ENCODE results near the gene PDE1C. TPM values are rescaled to one million over a fixed set of nuclear protein-coding genes. Genes with fewer than 3 reads are reported as not detected.

PDE1C gene
- total and polyA plus RNA-seq, 8 donors = 1.2 to 4.2 (median 2.2) TPM

DNA sequence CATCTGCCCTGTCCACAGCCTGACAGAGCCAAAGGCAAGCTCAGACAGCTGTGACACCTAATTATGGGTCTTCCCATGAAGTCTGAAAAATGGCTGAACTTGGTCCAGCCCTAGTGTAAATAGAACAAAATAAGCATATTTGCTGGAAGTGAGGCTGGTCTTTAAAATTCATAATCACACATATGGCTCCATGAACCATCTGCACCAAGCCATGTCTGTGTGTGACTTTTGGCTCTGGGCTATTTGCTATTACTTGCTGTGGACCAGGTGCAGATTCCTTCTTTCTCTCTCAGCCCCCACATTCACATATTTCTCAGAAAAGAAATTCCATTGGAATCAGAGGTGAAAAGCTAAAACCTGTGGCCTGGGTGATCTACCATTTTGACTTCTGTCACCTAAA, 175.9 kb downstream of the PDE1C start:
- no peaks in the 10 kb centered on the region for H3K4me1 ChIP-seq
- peaks cover 0 to 6% (median 0%) of the 10 kb centered on the region in 4 donors for H3K27me3 ChIP-seq
- FAIRE-seq (no peak), ATAC-seq (no peak), DNase-seq (no peak)
- H3K27ac ChIP-seq = no peak overlapping the region
- H3K9me3 ChIP-seq = no peaks in the 10 kb centered on the region
- no peak overlapping the region for H3K4me3 ChIP-seq
- H3K36me3 ChIP-seq = no peaks in the 10 kb centered on the region
- intact Hi-C loops (cut with DNase I) = no loop called here
- TF ChIP-seq, protein P1, sequence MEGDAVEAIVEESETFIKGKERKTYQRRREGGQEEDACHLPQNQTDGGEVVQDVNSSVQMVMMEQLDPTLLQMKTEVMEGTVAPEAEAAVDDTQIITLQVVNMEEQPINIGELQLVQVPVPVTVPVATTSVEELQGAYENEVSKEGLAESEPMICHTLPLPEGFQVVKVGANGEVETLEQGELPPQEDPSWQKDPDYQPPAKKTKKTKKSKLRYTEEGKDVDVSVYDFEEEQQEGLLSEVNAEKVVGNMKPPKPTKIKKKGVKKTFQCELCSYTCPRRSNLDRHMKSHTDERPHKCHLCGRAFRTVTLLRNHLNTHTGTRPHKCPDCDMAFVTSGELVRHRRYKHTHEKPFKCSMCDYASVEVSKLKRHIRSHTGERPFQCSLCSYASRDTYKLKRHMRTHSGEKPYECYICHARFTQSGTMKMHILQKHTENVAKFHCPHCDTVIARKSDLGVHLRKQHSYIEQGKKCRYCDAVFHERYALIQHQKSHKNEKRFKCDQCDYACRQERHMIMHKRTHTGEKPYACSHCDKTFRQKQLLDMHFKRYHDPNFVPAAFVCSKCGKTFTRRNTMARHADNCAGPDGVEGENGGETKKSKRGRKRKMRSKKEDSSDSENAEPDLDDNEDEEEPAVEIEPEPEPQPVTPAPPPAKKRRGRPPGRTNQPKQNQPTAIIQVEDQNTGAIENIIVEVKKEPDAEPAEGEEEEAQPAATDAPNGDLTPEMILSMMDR (IDR thresholded peaks at IDR 0.05) = no peak

DNA sequence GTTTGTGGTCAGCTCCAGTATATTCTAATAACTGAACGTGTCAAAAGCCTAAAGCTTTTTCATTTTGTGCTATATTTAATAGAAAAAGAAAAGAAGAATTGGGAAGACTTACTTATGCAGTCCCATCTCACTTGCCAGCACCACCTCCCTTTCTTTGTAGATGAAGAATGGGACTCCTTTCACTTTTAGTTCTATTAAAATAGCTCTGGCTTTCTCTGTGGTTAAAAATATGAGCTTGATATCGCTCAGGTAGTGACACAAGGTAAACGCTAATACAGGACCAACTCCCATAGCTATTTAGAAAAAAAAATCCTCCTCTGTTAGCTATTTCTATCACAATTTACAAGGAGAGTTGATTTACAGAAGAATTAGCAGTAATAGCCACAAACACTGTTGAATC, 176.8 kb downstream of the PDE1C start:
- TF ChIP-seq, protein P1 (IDR thresholded peaks at IDR 0.05) = no peak
- WGBS, 2 donors = 48 to 51% methylated on average over 3 of the region's 3 CpGs
- Histone ChIP-seq H3K4me1 (no peaks in the 10 kb centered on the region), H3K4me3 (no peak overlapping the region), H3K9me3 (no peaks in the 10 kb centered on the region), H3K36me3 (no peaks in the 10 kb centered on the region), H3K27ac (no peak overlapping the region), H3K27me3 (peaks cover 0 to 1% (median 0%) of the 10 kb centered on the region in 4 donors)
- intact Hi-C loops (cut with DNase I) = no loop called here
- DNase-seq (no peak), FAIRE-seq (no peak), ATAC-seq (no peak)

DNA sequence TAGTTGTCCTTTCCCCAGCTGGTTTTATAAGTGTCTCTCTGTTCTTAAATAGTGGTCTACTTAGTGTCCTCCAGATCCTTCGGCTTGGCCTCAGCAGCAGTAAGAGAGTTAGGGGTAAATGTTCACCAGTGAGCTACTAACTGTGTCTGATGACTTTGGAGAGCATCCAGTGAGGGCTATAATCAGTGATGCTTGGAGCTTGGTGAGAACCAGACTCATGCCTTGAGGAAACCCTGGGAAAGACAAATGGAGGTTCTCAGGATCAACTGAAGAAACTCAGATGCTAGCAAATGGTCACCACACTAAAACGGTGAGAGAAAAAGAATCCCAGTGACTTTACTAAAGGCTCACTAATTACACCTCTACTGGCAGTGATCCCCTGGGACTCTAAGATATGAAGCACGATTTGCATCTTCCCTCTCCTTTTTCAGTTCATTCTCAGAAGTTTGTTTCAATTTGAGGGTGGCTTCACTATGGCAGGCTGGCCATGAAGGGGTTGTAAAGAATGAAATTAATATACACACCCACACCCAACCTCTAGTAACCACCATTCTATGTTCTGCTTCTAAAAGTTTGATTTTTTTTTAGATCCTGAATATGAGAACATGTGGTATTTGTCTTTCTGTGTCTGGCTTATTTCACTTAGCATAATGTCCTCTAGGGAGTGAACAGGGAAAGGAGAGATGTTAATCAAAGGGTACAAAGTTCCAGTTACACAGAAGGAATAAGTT, 177.9 kb downstream of the PDE1C start:
- FAIRE-seq (no peak), DNase-seq (no peak), ATAC-seq (no peak)
- TF ChIP-seq, protein P1 (IDR thresholded peaks at IDR 0.05) = no peak
- Histone ChIP-seq H3K36me3 (no peaks in the 10 kb centered on the region), H3K4me1 (no peaks in the 10 kb centered on the region), H3K27ac (no peak overlapping the region), H3K27me3 (no peaks in the 10 kb centered on the region), H3K9me3 (no peaks in the 10 kb centered on the region), H3K4me3 (no peak overlapping the region)
- intact Hi-C loops (cut with DNase I) = no loop called here
- 70 to 77% methylated on average over 3 of the region's 3 CpGs for WGBS, 2 donors

DNA sequence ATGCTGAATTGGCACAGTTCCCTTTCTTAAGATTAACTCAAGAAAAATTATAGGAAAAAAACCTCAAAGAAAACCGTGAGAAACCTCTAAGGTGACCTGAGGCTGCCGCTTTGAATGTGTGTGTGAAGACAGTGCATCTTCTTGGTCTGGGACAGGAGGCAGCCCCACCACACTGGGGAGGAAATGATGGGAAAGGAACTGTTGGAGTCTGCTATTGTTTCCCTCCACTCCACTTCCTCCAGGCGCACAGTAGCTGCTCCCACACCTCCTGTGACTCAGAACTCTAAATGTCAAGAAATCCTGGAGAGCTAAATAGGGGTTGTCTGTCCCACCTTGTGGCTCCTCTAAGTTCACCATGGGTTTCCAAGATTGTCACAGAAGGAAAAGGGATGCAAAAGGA, 179.4 kb downstream of the PDE1C start:
- WGBS, 2 donors = 81 to 84% methylated on average over 3 of the region's 3 CpGs
- peak in 2 of 4 donors; percentile 43 to 52 for ATAC-seq

DNA sequence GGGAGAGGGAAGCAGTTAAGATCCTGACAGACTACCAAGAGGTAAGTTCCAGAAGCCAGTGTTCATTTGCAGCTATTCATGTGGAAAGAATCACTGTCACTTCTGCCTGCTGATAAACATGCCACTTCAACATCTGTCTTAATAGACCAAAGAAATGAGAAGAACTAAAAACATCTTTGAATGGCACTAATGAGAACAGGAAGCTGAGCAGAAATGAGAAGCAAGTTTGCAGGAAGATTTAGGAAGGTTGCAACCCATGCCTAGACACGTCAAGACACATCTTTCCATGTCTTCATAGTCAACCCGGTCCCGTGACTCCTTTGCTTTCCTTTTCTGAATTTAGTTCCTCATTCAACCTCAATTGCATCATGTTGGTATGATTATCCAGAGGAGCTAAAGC, 180.0 kb downstream of the PDE1C start:
- H3K9me3 ChIP-seq = no peaks in the 10 kb centered on the region

More for the DNA sequence above, 179.4 kb downstream of the PDE1C start:
- no peak overlapping the region for H3K27ac ChIP-seq
- intact Hi-C loops (cut with DNase I) = no loop called here
- H3K4me1 ChIP-seq = no peaks in the 10 kb centered on the region
- TF ChIP-seq, protein P1 (IDR thresholded peaks at IDR 0.05) = no peak
- no peak for FAIRE-seq
- H3K9me3 ChIP-seq = no peaks in the 10 kb centered on the region
- no peaks in the 10 kb centered on the region for H3K36me3 ChIP-seq
- H3K4me3 ChIP-seq = no peak overlapping the region
- no peak for DNase-seq
- H3K27me3 ChIP-seq = no peaks in the 10 kb centered on the region

More for the DNA sequence above, 180.0 kb downstream of the PDE1C start:
- FAIRE-seq (no peak), DNase-seq (peak in 1 of 6 donors; percentile 32), ATAC-seq (peak in 2 of 4 donors; percentile 71 to 78)
- no peak overlapping the region for H3K27ac ChIP-seq
- TF ChIP-seq, protein P1 (IDR thresholded peaks at IDR 0.05) = no peak
- no peaks in the 10 kb centered on the region for H3K4me1 ChIP-seq
- no peaks in the 10 kb centered on the region for H3K36me3 ChIP-seq
- WGBS, 2 donors = 73 to 79% methylated on average over 3 of the region's 3 CpGs
- intact Hi-C loops (cut with DNase I) = no loop called here
- no peak overlapping the region for H3K4me3 ChIP-seq
- H3K27me3 ChIP-seq = no peaks in the 10 kb centered on the region

All from pancreas (tissue), 10 donors.